Peyer's patch (tissue), 4 donors: ENCODE measurements around the gene CRMP1.

Experiments used
- CTCF ChIP-seq, 6 experiments: fragments of 450-650 bp in 4 of 6; fragments of 200-600 bp in 2 of 6; sonication (generic) in 1 of 6; IDR thresholded peaks; one replicate each; pipeline ENCODE4 v1.5.1; 2017 to 2019; ENCODE audit warnings: antibody characterized with exemption in 6 of 6, mild to moderate bottlenecking in 3 of 6, moderate library complexity in 1 of 6
- POLR2A ChIP-seq, 2 donors: fragments of 450-650 bp; IDR thresholded peaks; one replicate each; pipeline ENCODE4 v1.5.1; 2017; ENCODE audit warnings: antibody characterized with exemption in 2 of 2, mild to moderate bottlenecking in 2 of 2, moderate library complexity in 2 of 2

GRCh38 chr4:5941601-5942000 lies 48.7 kb upstream of the CRMP1 start:
- TF ChIP-seq POLR2A (IDR thresholded peaks at IDR 0.05) (no peak), CTCF (IDR thresholded peaks at IDR 0.05) (no peak)
